HepG2 (cell line): ENCODE data around the gene DSCAML1.

Experiments
- CTCF ChIP-seq: sonication (generic); formaldehyde crosslinking; IDR thresholded peaks from 2 replicates; pipeline ENCODE4 v1.5.0; 2020; ENCODE audit warnings: mild to moderate bottlenecking, missing genetic modification reagents, moderate library complexity
- DDIT3 ChIP-seq: sonication (generic); formaldehyde crosslinking; IDR thresholded peaks from 2 replicates; pipeline ENCODE4 v1.4.0; 2020; ENCODE audit warnings: mild to moderate bottlenecking, missing genetic modification reagents
- ETV6 ChIP-seq: sonication (generic); formaldehyde crosslinking; conservative IDR thresholded peaks from 2 replicates; pipeline ENCODE4 v1.4.0; 2020; ENCODE audit warnings: missing genetic modification reagents
- GABPA ChIP-seq, 2 experiments: IDR thresholded peaks; 2 replicates each; pipeline ENCODE4 v1.6.1; 2011 to 2016; ENCODE audit warnings: low read depth in 2 of 2, low read length in 1 of 2, missing biosample characterization in 1 of 2, missing genetic modification characterization in 1 of 2
- GLMP ChIP-seq: sonication (generic); formaldehyde crosslinking; IDR thresholded peaks from 2 replicates; pipeline ENCODE4 v1.9.0; 2021; ENCODE audit warnings: missing genetic modification reagents, mild to moderate bottlenecking, borderline replicate concordance
- PAXIP1 ChIP-seq: sonication (generic); formaldehyde crosslinking; conservative IDR thresholded peaks from 2 replicates; pipeline ENCODE4 v1.4.0; 2020; ENCODE audit warnings: mild to moderate bottlenecking, missing genetic modification reagents, moderate library complexity
- POLR2A ChIP-seq, 2 experiments: IDR thresholded peaks; 2 replicates each; pipeline ENCODE4 v1.6.1; 2011; ENCODE audit warnings: low read depth in 2 of 2, low read length in 2 of 2, mild to moderate bottlenecking in 1 of 2, moderate library complexity in 1 of 2; ENCODE audit not compliant: insufficient read depth in 1 of 2
- POLR2AphosphoS2 ChIP-seq: IDR thresholded peaks from 2 replicates; pipeline ENCODE4 v1.6.1; 2011; ENCODE audit warnings: low read depth, low read length, improper control_type of control experiment
- POLR2AphosphoS5 ChIP-seq: IDR thresholded peaks from 2 replicates; pipeline ENCODE4 v1.6.1; 2012; ENCODE audit warnings: low read depth, low read length
- STAT5B ChIP-seq: sonication (generic); formaldehyde crosslinking; IDR thresholded peaks from 2 replicates; pipeline ENCODE4 v1.4.0; 2020; ENCODE audit warnings: missing genetic modification reagents
- TEF ChIP-seq: sonication (generic); formaldehyde crosslinking; IDR thresholded peaks from 2 replicates; pipeline ENCODE4 v1.5.0; 2020; ENCODE audit warnings: missing genetic modification reagents
- ZNF274 ChIP-seq: sonication (generic); formaldehyde crosslinking; IDR thresholded peaks from 2 replicates; pipeline ENCODE4 v1.5.1; 2020; ENCODE audit warnings: mild to moderate bottlenecking, missing genetic modification reagents
- ZNF572 ChIP-seq: sonication (generic); formaldehyde crosslinking; IDR thresholded peaks from 2 replicates; pipeline ENCODE4 v1.5.1; 2020; ENCODE audit warnings: mild to moderate bottlenecking, missing genetic modification reagents
- ZNF780A ChIP-seq: sonication (generic); formaldehyde crosslinking; IDR thresholded peaks from 2 replicates; pipeline ENCODE4 v1.8.0; 2022; ENCODE audit warnings: mild to moderate bottlenecking, missing genetic modification reagents, moderate library complexity

- no peak for TF ChIP-seq ETV6
- TF ChIP-seq ZNF780A (CRISPR knock-in tag): no peak
- TF ChIP-seq POLR2AphosphoS5: no peak
- TF ChIP-seq STAT5B: no peak
- TF ChIP-seq CTCF (CRISPR knock-in tag): peak; percentile 88
- no peak for TF ChIP-seq GLMP (CRISPR knock-in tag)
- no peak for TF ChIP-seq POLR2A (IDR thresholded peaks at IDR 0.05; ENCODE audit: insufficient read depth in 1 of 2, low read depth in 2 of 2, low read length in 2 of 2)
- TF ChIP-seq POLR2AphosphoS2: no peak
- TF ChIP-seq ZNF274: no peak
- TF ChIP-seq ZNF572 (CRISPR knock-in tag): no peak
- TF ChIP-seq GABPA (IDR thresholded peaks at IDR 0.05; ENCODE audit: low read depth, low read length): no peak
- no peak for TF ChIP-seq GABPA (CRISPR knock-in tag; IDR thresholded peaks at IDR 0.05; ENCODE audit: low read depth)
- TF ChIP-seq PAXIP1 (CRISPR knock-in tag): no peak
- no peak for TF ChIP-seq DDIT3 (CRISPR knock-in tag)
- TF ChIP-seq TEF (CRISPR knock-in tag): no peak
Observed at GRCh38 chr11:117809236-117810055, 12.4 kb upstream of the DSCAML1 start.
